ENCODE measurements around the gene SPTBN5. TPM values are rescaled to one million over a fixed set of nuclear protein-coding genes. Genes with fewer than 3 reads are reported as not detected.

SPTBN5 gene
- total RNA-seq, 1 donor from 2014 or later: 0.32 TPM

DNA sequence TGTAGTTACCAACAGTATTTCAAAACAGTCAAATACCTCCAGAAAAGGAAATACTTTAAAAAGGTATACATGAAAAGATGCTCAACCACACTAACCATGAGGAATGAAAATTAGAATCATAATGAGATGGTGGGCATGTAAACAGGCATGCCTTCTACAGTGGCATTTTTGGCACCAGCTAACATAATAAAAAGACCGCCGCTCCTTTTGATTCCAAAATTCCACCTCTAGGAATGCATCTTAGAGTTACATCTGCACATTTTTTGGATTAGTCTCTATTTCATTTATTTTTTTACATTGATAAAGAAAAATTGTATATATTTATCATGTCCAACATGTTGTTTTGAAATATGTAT, 37.0 kb upstream of the SPTBN5 start:
- H3K4me3 Mint-ChIP-seq (ENCODE audit: unreplicated experiment): no peak overlapping the region
- H3K36me3 Mint-ChIP-seq (ENCODE audit: unreplicated experiment): no peaks in the 10 kb centered on the region
- no peak for DNase-seq
- H3K27ac Mint-ChIP-seq (ENCODE audit: unreplicated experiment): no peak overlapping the region
- peaks cover 9% of the 10 kb centered on the region for H3K4me1 Mint-ChIP-seq (ENCODE audit: low read depth, unreplicated experiment)
- H3K27me3 Mint-ChIP-seq (ENCODE audit: unreplicated experiment): no peaks in the 10 kb centered on the region
- no peaks in the 10 kb centered on the region for H3K9me3 Mint-ChIP-seq (ENCODE audit: unreplicated experiment)
- TF ChIP-seq, protein P1, sequence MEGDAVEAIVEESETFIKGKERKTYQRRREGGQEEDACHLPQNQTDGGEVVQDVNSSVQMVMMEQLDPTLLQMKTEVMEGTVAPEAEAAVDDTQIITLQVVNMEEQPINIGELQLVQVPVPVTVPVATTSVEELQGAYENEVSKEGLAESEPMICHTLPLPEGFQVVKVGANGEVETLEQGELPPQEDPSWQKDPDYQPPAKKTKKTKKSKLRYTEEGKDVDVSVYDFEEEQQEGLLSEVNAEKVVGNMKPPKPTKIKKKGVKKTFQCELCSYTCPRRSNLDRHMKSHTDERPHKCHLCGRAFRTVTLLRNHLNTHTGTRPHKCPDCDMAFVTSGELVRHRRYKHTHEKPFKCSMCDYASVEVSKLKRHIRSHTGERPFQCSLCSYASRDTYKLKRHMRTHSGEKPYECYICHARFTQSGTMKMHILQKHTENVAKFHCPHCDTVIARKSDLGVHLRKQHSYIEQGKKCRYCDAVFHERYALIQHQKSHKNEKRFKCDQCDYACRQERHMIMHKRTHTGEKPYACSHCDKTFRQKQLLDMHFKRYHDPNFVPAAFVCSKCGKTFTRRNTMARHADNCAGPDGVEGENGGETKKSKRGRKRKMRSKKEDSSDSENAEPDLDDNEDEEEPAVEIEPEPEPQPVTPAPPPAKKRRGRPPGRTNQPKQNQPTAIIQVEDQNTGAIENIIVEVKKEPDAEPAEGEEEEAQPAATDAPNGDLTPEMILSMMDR (IDR thresholded peaks at IDR 0.05; ENCODE audit: partially characterized antibody, unreplicated experiment): no peak

DNA sequence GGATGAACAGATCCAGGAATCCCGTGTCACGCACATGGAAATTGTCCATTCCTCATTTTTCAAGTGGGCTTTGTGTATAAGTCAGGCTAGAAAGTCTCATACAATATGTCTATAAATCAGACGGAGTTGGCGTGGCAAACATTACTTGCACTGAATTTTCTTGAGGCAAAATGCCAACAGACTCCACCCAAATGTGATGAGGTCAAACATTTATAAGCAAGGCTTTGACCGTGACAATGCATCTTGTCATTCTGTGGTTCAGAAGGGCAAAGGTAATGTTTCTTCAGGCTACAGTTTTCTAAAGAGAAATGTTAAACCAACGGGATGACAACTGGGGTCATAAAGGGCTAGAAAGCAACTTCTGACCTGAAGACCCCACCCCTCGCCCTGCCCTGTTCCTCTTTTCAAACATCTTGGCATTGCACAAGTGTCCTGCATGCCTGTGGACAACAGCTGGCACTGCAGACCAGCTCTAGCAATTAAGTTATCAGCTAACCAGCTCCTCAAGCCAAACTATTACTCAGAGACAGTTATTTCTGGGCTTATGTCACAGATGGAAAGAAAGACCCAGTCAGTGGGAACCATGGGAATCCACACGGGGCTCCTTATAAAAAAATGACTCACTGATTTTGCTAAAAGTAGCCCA, 36.5 kb upstream of the SPTBN5 start:
- no peaks in the 10 kb centered on the region for H3K9me3 Mint-ChIP-seq (ENCODE audit: unreplicated experiment)
- no peaks in the 10 kb centered on the region for H3K27me3 Mint-ChIP-seq (ENCODE audit: unreplicated experiment)
- TF ChIP-seq, protein P1 (IDR thresholded peaks at IDR 0.05; ENCODE audit: partially characterized antibody, unreplicated experiment): no peak
- H3K27ac Mint-ChIP-seq (ENCODE audit: unreplicated experiment): no peak overlapping the region
- no peak for DNase-seq
- H3K36me3 Mint-ChIP-seq (ENCODE audit: unreplicated experiment): no peaks in the 10 kb centered on the region
- peaks cover 9% of the 10 kb centered on the region for H3K4me1 Mint-ChIP-seq (ENCODE audit: low read depth, unreplicated experiment)
- no peak overlapping the region for H3K4me3 Mint-ChIP-seq (ENCODE audit: unreplicated experiment)

GRCh38 chr15:41928637-41929620, 35.1 kb upstream of the SPTBN5 start:
- Mint-ChIP-seq H3K27ac (ENCODE audit: unreplicated experiment) (no peak overlapping the region), H3K4me1 (ENCODE audit: low read depth, unreplicated experiment) (peaks cover 9% of the 10 kb centered on the region), H3K36me3 (ENCODE audit: unreplicated experiment) (no peaks in the 10 kb centered on the region), H3K4me3 (ENCODE audit: unreplicated experiment) (no peak overlapping the region), H3K27me3 (ENCODE audit: unreplicated experiment) (no peaks in the 10 kb centered on the region), H3K9me3 (ENCODE audit: unreplicated experiment) (no peaks in the 10 kb centered on the region)
- DNase-seq: no peak
- TF ChIP-seq, protein P1 (IDR thresholded peaks at IDR 0.05; ENCODE audit: partially characterized antibody, unreplicated experiment): no peak

- no peak for DNase-seq
- no peaks in the 10 kb centered on the region for H3K36me3 Mint-ChIP-seq (ENCODE audit: unreplicated experiment)
- no peaks in the 10 kb centered on the region for H3K27me3 Mint-ChIP-seq (ENCODE audit: unreplicated experiment)
- H3K4me1 Mint-ChIP-seq (ENCODE audit: low read depth, unreplicated experiment): peaks cover 9% of the 10 kb centered on the region
- no peak overlapping the region for H3K27ac Mint-ChIP-seq (ENCODE audit: unreplicated experiment)
- no peaks in the 10 kb centered on the region for H3K9me3 Mint-ChIP-seq (ENCODE audit: unreplicated experiment)
- no peak overlapping the region for H3K4me3 Mint-ChIP-seq (ENCODE audit: unreplicated experiment)
- TF ChIP-seq, protein P1 (IDR thresholded peaks at IDR 0.05; ENCODE audit: partially characterized antibody, unreplicated experiment): no peak
Measured at GRCh38 chr15:41928100-41928499, 34.2 kb upstream of the SPTBN5 start.

- DNase-seq: no peak
- Mint-ChIP-seq H3K27ac (ENCODE audit: unreplicated experiment) (no peak overlapping the region), H3K27me3 (ENCODE audit: unreplicated experiment) (no peaks in the 10 kb centered on the region), H3K4me1 (ENCODE audit: low read depth, unreplicated experiment) (peaks cover 9% of the 10 kb centered on the region), H3K36me3 (ENCODE audit: unreplicated experiment) (no peaks in the 10 kb centered on the region), H3K4me3 (ENCODE audit: unreplicated experiment) (no peak overlapping the region), H3K9me3 (ENCODE audit: unreplicated experiment) (no peaks in the 10 kb centered on the region)
- TF ChIP-seq, protein P1 (IDR thresholded peaks at IDR 0.05; ENCODE audit: partially characterized antibody, unreplicated experiment): no peak
Measured at GRCh38 chr15:41927536-41927935, 33.7 kb upstream of the SPTBN5 start.
